ENCODE data around the gene TCF25.
"Not testable (repeated sequence)": the region's sequence is repeated elsewhere in the genome, so short reads cannot be mapped to it uniquely, and the experiment has no call there.

GRCh38 chr16:89935620-89936019 lies 62.2 kb downstream of the TCF25 start:
- not testable (repeated sequence) for TF ChIP-seq CTCF (IDR thresholded peaks at IDR 0.05; ENCODE audit: insufficient read depth, low read depth, low read length); EZH2 (IDR thresholded peaks at IDR 0.05; ENCODE audit: insufficient read depth, low read length)

All from astrocyte (in vitro differentiated cells and primary cell).